Tibial artery (tissue), 4 donors: ENCODE results near the gene STBD1.

ENCODE experiments used
- DNase-seq, 2 donors: peaks; one replicate each; pipeline ENCODE4 v3.0.0-alpha.2; 2019
- H3K27ac ChIP-seq, 2 donors: fragments of 200-600 bp; sonication (generic) in 1 of 2; 1 replicate in 1 of 2; 2 replicates in 1 of 2; pipeline ENCODE4 v1.5.1; 2018 to 2019; ENCODE audit warnings: mild to moderate bottlenecking in 1 of 2
- H3K27me3 ChIP-seq, 2 donors: fragments of 200-600 bp; sonication (generic) in 1 of 2; one replicate each; pipeline versions ENCODE4 v1.5.1 to v1.6.0; 2016 to 2019
- H3K36me3 ChIP-seq, 3 donors: fragments of 200-600 bp; sonication (generic) in 2 of 3; one replicate each; pipeline ENCODE4 v1.5.1; 2016 to 2019; ENCODE audit warnings: mild to moderate bottlenecking in 2 of 3
- H3K4me1 ChIP-seq, 4 donors: fragments of 200-600 bp; sonication (generic) in 2 of 4; 1 replicate in 3 of 4; 2 replicates in 1 of 4; pipeline ENCODE4 v1.5.1; 2016 to 2019
- H3K4me3 ChIP-seq, 2 donors: fragments of 200-600 bp; sonication (generic) in 1 of 2; 1 replicate in 1 of 2; 2 replicates in 1 of 2; pipeline ENCODE4 v1.5.1; 2018 to 2019; ENCODE audit warnings: mild to moderate bottlenecking in 2 of 2
- H3K9me3 ChIP-seq, 3 donors: fragments of 200-600 bp; sonication (generic) in 1 of 3; one replicate each; pipeline ENCODE4 v1.5.1; 2016 to 2019
- intact Hi-C: fragments of 100-400 bp; cut with DNase I; formaldehyde crosslinking; loops from one replicate; pipeline ENCODE4 v1.15.0; 2023; ENCODE audit warnings: low total_unique reads
- TF ChIP-seq, protein P1 (sequence below), 2 experiments: fragments of 200-600 bp in 1 of 2; fragments of 450-650 bp in 1 of 2; IDR thresholded peaks; one replicate each; pipeline ENCODE4 v1.5.1; 2017 to 2019; ENCODE audit warnings: antibody characterized with exemption in 2 of 2, mild to moderate bottlenecking in 1 of 2, moderate library complexity in 1 of 2

STBD1 gene

DNA sequence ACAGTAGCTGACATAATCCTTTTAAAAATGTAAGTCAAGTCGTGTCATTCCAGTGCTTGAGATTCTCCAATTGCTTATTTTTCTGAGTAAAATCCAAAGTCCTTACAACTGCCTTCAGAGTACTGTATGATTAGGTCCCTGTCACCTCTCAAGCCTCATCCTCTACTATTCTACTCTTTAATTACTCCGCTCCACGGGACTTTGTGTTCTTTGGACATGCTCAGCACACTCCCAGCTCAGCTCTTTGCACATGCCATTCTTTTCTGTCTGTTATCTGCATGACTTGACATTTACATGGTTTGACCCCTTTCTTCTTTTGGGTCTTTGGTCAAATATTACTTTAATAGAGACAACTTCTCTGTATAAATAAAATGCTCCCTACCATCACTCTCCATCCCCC is 39.9 kb upstream of the STBD1 start:
- H3K4me3 ChIP-seq, result no peak overlapping the region
- intact Hi-C loops, result no loop called here
- H3K27me3 ChIP-seq, result no peaks in the 10 kb centered on the region
- no peak for DNase-seq
- H3K4me1 ChIP-seq, result no peaks in the 10 kb centered on the region
- no peaks in the 10 kb centered on the region for H3K9me3 ChIP-seq
- H3K36me3 ChIP-seq, result no peaks in the 10 kb centered on the region
- H3K27ac ChIP-seq, result no peak overlapping the region
- TF ChIP-seq, protein P1, sequence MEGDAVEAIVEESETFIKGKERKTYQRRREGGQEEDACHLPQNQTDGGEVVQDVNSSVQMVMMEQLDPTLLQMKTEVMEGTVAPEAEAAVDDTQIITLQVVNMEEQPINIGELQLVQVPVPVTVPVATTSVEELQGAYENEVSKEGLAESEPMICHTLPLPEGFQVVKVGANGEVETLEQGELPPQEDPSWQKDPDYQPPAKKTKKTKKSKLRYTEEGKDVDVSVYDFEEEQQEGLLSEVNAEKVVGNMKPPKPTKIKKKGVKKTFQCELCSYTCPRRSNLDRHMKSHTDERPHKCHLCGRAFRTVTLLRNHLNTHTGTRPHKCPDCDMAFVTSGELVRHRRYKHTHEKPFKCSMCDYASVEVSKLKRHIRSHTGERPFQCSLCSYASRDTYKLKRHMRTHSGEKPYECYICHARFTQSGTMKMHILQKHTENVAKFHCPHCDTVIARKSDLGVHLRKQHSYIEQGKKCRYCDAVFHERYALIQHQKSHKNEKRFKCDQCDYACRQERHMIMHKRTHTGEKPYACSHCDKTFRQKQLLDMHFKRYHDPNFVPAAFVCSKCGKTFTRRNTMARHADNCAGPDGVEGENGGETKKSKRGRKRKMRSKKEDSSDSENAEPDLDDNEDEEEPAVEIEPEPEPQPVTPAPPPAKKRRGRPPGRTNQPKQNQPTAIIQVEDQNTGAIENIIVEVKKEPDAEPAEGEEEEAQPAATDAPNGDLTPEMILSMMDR (IDR thresholded peaks at IDR 0.05), result no peak

DNA sequence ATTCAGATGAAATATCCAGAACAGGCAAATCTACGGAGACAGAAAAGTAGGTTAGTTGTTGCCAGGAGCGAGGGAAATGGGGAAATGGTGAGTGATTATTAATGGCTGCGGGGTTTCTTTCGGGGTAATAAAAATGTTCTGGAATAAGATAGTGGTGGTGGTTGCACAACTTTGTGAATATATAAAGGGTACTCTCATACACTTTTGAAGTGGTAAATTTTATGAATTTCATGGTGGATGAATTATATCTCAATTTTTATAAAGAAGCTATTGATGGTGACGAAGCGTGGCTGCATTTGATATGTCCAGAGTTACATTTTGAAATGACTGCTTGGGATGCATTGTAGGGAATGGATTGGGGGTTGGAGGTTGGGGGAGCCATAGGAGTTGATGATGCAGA is 38.7 kb upstream of the STBD1 start:
- H3K36me3 ChIP-seq, result no peaks in the 10 kb centered on the region
- intact Hi-C loops, result no loop called here
- TF ChIP-seq, protein P1 (IDR thresholded peaks at IDR 0.05), result no peak
- H3K4me3 ChIP-seq, result no peak overlapping the region
- H3K4me1 ChIP-seq, result no peaks in the 10 kb centered on the region
- H3K9me3 ChIP-seq, result no peaks in the 10 kb centered on the region
- H3K27me3 ChIP-seq, result no peaks in the 10 kb centered on the region
- H3K27ac ChIP-seq, result no peak overlapping the region
- DNase-seq, result no peak

DNA sequence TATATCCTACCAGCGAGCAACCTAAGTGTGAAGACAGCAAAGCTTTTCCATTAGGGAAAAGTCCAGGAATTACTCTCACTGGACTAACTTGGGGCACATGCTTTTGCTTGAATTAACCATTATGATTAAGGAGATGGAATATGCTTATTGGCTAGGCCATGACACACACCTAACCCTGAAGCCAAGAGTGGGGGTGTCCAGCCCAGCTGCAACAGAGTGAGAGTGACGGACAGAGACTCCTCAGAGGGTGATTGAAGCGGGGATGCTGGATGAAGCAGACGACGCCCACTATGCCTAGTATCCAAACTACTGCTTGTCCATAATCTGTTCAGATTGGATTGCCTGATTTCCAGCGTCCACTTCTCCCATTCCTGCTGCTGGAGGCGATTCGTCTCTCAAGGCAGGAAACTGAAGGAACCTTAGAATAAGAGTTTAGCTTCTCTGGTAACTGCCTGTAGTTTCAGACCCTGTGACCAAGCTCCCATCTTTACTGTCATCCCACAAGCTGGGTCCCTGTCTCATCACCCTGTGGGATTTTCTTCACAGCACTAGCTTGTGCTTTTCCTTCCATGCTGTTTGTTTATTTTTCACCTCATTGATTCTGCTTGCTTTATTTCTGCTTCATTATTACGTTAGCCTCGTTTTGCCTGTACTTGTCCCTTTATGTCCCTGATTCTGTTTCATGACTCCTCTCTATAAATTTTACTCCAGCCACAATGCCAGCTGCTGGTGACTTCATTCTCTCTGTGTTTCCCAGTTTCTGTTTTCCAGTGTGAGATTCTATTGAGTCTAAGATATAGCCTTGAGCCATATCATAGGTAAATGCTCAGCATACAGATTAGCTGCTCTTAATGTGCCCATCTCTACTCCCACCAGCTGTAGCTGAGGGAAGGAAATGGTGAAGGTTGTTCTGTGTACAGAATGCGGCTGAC is 36.0 kb upstream of the STBD1 start:
- no peaks in the 10 kb centered on the region for H3K27me3 ChIP-seq

DNA sequence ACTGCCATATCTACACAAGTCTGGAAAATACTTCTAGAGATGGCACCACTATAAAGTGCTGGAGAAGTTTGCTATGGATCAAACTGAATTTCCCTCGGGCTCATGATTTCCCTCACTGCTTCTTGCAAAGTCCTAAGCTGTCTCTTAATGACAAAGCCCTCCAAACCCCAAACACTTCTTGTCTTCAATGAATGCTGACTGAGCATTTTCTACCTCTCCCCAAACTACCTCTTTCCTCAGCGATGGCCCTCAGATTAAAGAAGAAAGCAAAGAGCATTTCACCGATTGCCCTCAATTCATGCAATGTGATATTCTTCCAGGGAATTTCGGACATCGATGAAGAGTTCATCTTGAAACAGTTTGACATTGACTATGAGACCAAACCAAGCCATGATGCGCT is 35.3 kb upstream of the STBD1 start:
- TF ChIP-seq, protein P1 (IDR thresholded peaks at IDR 0.05), result no peak
- intact Hi-C loops, result no loop called here

More for the DNA sequence above, 36.0 kb upstream of the STBD1 start:
- intact Hi-C loops, result no loop called here
- H3K27ac ChIP-seq, result no peak overlapping the region
- TF ChIP-seq, protein P1 (IDR thresholded peaks at IDR 0.05), result no peak
- no peak overlapping the region for H3K4me3 ChIP-seq
- no peaks in the 10 kb centered on the region for H3K36me3 ChIP-seq
- H3K4me1 ChIP-seq, result no peaks in the 10 kb centered on the region
- no peak for DNase-seq
- no peaks in the 10 kb centered on the region for H3K9me3 ChIP-seq

DNA sequence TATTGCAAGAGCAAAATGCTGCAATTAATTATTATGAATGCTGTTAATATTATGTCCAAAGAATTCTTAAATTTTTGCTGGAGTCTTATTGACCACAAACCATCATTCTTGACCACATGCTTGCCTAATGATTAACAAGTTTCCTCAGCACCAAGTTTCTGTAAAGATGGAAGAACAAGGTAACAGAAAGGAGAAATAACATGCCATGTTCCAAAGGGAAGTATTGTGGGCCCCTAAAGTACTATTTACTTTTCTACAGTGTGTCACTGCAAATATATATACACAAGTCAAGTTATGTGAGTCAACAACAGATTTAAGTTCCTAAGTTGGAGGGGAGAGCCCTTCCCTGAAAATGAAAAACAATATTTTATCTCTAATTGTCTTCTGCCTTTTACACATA is 34.5 kb upstream of the STBD1 start:
- Histone ChIP-seq H3K9me3 (no peaks in the 10 kb centered on the region), H3K4me1 (no peaks in the 10 kb centered on the region)
- TF ChIP-seq, protein P1 (IDR thresholded peaks at IDR 0.05), result no peak

More for the DNA sequence above, 35.3 kb upstream of the STBD1 start:
- no peaks in the 10 kb centered on the region for H3K27me3 ChIP-seq
- no peaks in the 10 kb centered on the region for H3K9me3 ChIP-seq
- no peaks in the 10 kb centered on the region for H3K36me3 ChIP-seq
- H3K4me3 ChIP-seq, result no peak overlapping the region
- H3K27ac ChIP-seq, result no peak overlapping the region
- H3K4me1 ChIP-seq, result no peaks in the 10 kb centered on the region
- no peak for DNase-seq

More for the DNA sequence above, 34.5 kb upstream of the STBD1 start:
- Histone ChIP-seq H3K4me3 (no peak overlapping the region), H3K36me3 (no peaks in the 10 kb centered on the region), H3K27me3 (no peaks in the 10 kb centered on the region), H3K27ac (no peak overlapping the region)
- intact Hi-C loops, result no loop called here
- DNase-seq, result no peak
